ENCODE data around the gene SPPL3.

The SPPL3 gene

DNA sequence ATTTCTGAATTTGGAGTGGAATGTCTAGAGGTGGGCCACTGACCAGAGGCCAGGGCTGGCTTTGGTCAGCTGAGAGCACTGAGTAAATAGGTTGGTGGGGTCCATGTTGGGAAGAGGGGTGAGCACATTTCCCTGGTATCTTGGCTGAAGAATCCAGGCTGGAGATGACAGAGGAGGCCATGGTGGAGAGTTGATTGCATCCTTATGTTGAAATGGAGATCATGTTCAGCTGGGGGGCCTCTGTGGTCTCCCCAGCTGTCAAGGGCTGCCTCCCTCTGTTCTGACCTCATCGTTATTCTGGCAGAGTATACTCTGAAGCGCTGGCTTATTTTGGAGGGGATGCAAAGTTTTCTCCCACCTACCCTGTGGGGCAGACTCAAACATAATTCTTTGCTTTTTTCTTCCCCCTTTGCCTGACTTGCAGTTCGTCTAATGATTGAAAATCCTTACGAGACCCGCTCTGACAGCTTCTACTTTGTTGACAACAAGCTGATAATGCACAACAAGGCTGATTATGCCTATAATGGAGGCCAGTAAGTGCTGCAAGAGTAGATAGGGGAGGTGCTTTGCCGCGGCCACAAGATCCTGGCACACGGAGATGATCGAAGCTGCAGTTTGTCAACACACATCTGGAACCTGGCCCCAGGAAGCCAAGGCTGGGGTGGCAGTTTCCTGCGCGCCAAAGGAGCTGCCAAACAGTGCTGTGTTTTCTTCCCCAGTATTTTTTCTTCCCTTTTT lies 184.5 kb downstream of the SPPL3 start:
- DNase-seq: no peak

- DNase-seq: no peak
These were observed 185.1 kb downstream of the SPPL3 start for GRCh38 chr12:120719072-120719471.

DNA sequence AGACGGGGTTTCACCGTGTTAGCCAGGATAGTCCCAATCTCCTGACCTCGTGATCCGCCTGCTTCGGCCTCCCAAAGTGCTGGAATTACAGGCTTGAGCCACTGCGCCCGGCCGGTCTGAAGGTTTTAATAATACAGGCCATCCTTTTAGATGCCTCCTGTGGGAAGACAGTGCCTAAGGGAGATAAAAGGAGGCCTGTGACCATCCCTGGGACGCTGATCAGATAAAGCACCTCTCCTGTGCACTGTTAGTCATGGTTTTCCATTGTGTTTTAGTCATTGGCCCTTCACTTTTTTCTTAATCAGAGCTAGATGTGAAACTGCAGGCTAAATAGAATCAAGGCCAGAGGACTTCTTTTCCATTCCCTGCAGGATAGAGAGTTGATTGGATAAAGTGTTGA lies 186.1 kb downstream of the SPPL3 start:
- no peak for DNase-seq

DNA sequence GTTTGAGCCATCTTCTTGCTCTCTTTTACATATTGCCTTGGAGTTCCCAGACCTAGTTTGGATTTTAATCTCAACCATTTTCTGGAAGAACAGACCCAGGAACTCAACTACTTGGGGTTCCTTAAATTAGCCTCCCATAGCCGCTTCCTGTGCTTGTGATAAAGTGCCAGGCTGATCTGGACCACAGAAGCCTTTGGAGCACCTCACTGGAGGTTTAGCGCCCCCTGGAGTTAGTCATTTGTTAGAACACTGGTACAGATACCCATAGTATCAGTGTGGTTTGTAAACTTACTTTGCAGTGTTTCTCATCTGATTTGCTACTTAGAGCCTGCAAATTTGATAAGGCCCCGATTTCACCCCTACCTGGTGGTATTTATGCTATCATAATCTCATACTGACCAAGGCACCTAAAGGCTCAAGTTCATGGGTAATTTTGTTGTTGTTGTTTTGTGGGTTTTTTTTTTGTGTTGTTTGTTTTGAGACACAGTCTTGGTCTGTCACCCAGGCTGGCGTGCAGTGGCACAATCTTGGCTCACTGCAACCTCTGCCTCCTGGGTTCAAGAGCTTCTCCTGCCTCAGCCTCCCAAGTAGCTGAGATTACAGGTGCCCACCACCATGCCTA lies 190.2 kb downstream of the SPPL3 start:
- peak; percentile 54 for DNase-seq

GRCh38 chr12:120712610-120713009 lies 191.5 kb downstream of the SPPL3 start:
- DNase-seq: no peak
